ENCODE results near the gene BRAP.

Gene BRAP

DNA sequence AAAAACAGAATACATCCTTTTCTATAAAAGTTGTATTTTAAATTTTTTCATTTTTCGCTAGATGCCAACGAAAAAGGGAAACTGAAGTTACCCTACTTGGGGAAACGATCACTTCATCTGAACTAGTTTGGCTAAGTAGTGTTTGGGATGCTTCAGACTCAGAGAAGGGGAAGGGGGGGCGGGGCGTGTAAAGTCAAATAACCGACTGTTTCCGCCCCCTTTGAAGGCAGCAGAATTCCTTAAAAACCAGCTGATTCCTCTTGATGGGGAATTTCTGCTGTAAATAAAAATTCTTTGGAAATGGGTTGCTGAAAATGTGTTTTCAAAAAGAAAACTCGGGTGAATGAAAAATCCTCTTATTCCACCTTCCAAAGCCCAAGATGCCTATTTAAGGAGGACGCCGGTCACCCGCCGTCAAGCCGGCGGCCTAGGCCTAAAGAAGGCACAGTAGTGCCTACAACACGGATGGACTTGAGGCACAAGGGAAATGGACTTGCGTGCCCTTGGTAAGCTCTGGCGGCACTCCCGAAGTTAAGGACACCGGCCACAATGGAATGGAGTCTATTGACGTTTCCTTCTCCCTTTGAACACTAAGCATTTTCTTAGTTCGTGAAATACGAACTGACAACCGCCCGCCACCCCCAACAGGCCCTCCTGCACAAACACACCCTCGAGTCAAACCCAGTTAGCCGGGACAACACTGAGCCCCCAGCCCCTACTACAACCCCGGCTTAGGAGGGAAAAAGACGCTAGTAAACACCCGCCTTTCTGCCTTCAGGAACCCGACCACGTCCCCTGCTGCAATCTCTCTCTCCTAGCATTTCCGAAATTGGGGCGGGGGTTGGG lies 88.5 kb downstream of the BRAP start (continued):
- TF ChIP-seq, protein P1, sequence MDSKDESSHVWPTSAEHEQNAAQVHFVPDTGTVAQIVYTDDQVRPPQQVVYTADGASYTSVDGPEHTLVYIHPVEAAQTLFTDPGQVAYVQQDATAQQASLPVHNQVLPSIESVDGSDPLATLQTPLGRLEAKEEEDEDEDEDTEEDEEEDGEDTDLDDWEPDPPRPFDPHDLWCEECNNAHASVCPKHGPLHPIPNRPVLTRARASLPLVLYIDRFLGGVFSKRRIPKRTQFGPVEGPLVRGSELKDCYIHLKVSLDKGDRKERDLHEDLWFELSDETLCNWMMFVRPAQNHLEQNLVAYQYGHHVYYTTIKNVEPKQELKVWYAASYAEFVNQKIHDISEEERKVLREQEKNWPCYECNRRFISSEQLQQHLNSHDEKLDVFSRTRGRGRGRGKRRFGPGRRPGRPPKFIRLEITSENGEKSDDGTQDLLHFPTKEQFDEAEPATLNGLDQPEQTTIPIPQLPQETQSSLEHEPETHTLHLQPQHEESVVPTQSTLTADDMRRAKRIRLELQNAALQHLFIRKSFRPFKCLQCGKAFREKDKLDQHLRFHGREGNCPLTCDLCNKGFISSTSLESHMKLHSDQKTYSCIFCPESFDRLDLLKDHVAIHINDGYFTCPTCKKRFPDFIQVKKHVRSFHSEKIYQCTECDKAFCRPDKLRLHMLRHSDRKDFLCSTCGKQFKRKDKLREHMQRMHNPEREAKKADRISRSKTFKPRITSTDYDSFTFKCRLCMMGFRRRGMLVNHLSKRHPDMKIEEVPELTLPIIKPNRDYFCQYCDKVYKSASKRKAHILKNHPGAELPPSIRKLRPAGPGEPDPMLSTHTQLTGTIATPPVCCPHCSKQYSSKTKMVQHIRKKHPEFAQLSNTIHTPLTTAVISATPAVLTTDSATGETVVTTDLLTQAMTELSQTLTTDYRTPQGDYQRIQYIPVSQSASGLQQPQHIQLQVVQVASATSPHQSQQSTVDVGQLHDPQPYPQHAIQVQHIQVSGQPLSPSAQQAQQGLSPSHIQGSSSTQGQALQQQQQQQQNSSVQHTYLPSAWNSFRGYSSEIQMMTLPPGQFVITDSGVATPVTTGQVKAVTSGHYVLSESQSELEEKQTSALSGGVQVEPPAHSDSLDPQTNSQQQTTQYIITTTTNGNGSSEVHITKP (tag by site-specific recombination; IDR thresholded peaks at IDR 0.05) = peak; percentile 41
- TF ChIP-seq ZFP37 (tag by site-specific recombination; IDR thresholded peaks at IDR 0.05) (0 out of 2 replicates have a peak, but pooled peaks have one; percentile 48), KLF9 (tag by site-specific recombination; IDR thresholded peaks at IDR 0.05; ENCODE audit: low read depth) (peak; percentile 67), ZEB2 (tag by site-specific recombination; IDR thresholded peaks at IDR 0.05) (peak; percentile 50), ZBTB8A (tag by site-specific recombination; IDR thresholded peaks at IDR 0.05) (peak; percentile 82), ZBTB17 (tag by site-specific recombination; IDR thresholded peaks at IDR 0.05) (peak; percentile 79; the same call in 1 of the 2 replicates), ZNF785 (tag by site-specific recombination; IDR thresholded peaks at IDR 0.05) (no peak)
- TF ChIP-seq, protein P2, sequence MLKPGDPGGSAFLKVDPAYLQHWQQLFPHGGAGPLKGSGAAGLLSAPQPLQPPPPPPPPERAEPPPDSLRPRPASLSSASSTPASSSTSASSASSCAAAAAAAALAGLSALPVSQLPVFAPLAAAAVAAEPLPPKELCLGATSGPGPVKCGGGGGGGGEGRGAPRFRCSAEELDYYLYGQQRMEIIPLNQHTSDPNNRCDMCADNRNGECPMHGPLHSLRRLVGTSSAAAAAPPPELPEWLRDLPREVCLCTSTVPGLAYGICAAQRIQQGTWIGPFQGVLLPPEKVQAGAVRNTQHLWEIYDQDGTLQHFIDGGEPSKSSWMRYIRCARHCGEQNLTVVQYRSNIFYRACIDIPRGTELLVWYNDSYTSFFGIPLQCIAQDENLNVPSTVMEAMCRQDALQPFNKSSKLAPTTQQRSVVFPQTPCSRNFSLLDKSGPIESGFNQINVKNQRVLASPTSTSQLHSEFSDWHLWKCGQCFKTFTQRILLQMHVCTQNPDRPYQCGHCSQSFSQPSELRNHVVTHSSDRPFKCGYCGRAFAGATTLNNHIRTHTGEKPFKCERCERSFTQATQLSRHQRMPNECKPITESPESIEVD (tag by site-specific recombination; IDR thresholded peaks at IDR 0.05) = peak; percentile 73
- TF ChIP-seq, protein P3, sequence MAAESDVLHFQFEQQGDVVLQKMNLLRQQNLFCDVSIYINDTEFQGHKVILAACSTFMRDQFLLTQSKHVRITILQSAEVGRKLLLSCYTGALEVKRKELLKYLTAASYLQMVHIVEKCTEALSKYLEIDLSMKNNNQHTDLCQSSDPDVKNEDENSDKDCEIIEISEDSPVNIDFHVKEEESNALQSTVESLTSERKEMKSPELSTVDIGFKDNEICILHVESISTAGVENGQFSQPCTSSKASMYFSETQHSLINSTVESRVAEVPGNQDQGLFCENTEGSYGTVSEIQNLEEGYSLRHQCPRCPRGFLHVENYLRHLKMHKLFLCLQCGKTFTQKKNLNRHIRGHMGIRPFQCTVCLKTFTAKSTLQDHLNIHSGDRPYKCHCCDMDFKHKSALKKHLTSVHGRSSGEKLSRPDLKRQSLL (tag by site-specific recombination; IDR thresholded peaks at IDR 0.05) = 0 out of 2 replicates have a peak, but pooled peaks have one; percentile 4
- TF ChIP-seq, protein P4, sequence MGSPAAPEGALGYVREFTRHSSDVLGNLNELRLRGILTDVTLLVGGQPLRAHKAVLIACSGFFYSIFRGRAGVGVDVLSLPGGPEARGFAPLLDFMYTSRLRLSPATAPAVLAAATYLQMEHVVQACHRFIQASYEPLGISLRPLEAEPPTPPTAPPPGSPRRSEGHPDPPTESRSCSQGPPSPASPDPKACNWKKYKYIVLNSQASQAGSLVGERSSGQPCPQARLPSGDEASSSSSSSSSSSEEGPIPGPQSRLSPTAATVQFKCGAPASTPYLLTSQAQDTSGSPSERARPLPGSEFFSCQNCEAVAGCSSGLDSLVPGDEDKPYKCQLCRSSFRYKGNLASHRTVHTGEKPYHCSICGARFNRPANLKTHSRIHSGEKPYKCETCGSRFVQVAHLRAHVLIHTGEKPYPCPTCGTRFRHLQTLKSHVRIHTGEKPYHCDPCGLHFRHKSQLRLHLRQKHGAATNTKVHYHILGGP (tag by site-specific recombination; IDR thresholded peaks at IDR 0.05) = no peak
- TF ChIP-seq, protein P5, sequence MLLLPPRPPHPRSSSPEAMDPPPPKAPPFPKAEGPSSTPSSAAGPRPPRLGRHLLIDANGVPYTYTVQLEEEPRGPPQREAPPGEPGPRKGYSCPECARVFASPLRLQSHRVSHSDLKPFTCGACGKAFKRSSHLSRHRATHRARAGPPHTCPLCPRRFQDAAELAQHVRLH (tag by site-specific recombination; IDR thresholded peaks at IDR 0.05) = peak; percentile 26; the same call in 1 of the 2 replicates
- TF ChIP-seq, protein P6, sequence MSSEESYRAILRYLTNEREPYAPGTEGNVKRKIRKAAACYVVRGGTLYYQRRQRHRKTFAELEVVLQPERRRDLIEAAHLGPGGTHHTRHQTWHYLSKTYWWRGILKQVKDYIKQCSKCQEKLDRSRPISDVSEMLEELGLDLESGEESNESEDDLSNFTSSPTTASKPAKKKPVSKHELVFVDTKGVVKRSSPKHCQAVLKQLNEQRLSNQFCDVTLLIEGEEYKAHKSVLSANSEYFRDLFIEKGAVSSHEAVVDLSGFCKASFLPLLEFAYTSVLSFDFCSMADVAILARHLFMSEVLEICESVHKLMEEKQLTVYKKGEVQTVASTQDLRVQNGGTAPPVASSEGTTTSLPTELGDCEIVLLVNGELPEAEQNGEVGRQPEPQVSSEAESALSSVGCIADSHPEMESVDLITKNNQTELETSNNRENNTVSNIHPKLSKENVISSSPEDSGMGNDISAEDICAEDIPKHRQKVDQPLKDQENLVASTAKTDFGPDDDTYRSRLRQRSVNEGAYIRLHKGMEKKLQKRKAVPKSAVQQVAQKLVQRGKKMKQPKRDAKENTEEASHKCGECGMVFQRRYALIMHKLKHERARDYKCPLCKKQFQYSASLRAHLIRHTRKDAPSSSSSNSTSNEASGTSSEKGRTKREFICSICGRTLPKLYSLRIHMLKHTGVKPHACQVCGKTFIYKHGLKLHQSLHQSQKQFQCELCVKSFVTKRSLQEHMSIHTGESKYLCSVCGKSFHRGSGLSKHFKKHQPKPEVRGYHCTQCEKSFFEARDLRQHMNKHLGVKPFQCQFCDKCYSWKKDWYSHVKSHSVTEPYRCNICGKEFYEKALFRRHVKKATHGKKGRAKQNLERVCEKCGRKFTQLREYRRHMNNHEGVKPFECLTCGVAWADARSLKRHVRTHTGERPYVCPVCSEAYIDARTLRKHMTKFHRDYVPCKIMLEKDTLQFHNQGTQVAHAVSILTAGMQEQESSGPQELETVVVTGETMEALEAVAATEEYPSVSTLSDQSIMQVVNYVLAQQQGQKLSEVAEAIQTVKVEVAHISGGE (tag by site-specific recombination; conservative IDR thresholded peaks at IDR 0.05; ENCODE audit: low read depth) = 0 out of 2 replicates have a peak, but pooled peaks have one; percentile 10
- TF ChIP-seq, protein P7, sequence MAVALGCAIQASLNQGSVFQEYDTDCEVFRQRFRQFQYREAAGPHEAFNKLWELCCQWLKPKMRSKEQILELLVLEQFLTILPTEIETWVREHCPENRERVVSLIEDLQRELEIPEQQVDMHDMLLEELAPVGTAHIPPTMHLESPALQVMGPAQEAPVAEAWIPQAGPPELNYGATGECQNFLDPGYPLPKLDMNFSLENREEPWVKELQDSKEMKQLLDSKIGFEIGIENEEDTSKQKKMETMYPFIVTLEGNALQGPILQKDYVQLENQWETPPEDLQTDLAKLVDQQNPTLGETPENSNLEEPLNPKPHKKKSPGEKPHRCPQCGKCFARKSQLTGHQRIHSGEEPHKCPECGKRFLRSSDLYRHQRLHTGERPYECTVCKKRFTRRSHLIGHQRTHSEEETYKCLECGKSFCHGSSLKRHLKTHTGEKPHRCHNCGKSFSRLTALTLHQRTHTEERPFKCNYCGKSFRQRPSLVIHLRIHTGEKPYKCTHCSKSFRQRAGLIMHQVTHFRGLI (tag by site-specific recombination; IDR thresholded peaks at IDR 0.05) = no peak
